Right cardiac atrium (tissue), 5 donors: ENCODE results near the gene PRR29. TPM values are rescaled to one million over a fixed set of nuclear protein-coding genes. Genes with fewer than 3 reads are reported as not detected.

Experiments used
- ATAC-seq, 2 donors: fragments of 200-7000 bp; cut with Tn5 transposase; one replicate each; pipeline versions ENCODE4 v1.8.0 to v1.9.1; 2020; ENCODE audit warnings: moderate library complexity in 2 of 2, mild to moderate bottlenecking in 1 of 2
- DNase-seq, 3 donors: peaks; one replicate each; pipeline ENCODE4 v3.0.0-alpha.2; 2020
- H3K27ac ChIP-seq: one replicate; pipeline ENCODE4 v1.5.1; 2013; ENCODE audit warnings: mild to moderate bottlenecking, low read length, control low read depth, moderate library complexity
- H3K27me3 ChIP-seq: one replicate; pipeline ENCODE4 v1.6.1; 2013; ENCODE audit not compliant: control insufficient read depth, insufficient read depth
- H3K4me1 ChIP-seq: one replicate; pipeline ENCODE4 v1.6.1; 2013; ENCODE audit warnings: low read length; ENCODE audit not compliant: control insufficient read depth, insufficient read depth
- H3K4me3 ChIP-seq: one replicate; pipeline ENCODE4 v1.5.1; 2013; ENCODE audit warnings: low read length, control low read depth
- H3K9me3 ChIP-seq: one replicate; pipeline ENCODE4 v1.6.1; 2013; ENCODE audit warnings: low read length; ENCODE audit not compliant: control insufficient read depth
- WGBS: extraction: QIAGEN DNeasy Blood & Tissue Kit; methylation state at CpG from one replicate; pipeline ENCODE4 v1.1.7; 2013; 5-methylcytosine and 5-hydroxymethylcytosine counted together
- intact Hi-C, 4 donors: fragments of 100-400 bp; cut with DNase I; formaldehyde crosslinking; loops; one replicate each; pipeline versions ENCODE4 v1.11.0 to v1.14.0; 2022 to 2023
- polyA plus RNA-seq: library from polyadenylated mRNA; stranded (reverse); fragments of 200-250 nt; gene quantifications from one replicate; pipeline ENCODE4 v1.2.3, GENCODE V29; 2013
- total RNA-seq, 4 donors: library from RNA; stranded (reverse); fragmentation: NEBNext Ultra II Directional; extraction: Animal tissue kit (Norgen Biotek cat#: 25700); gene quantifications; one replicate each; pipeline ENCODE4 v1.2.1, GENCODE V29; 2021
- donor health status: healthy with polysubstance abuse.
- donor health status: DM: no; HTN: yes; CAD: no.
- donor health status: DM: no; HTN: no; CAD: no.
- donor health status: DM: no; HTN: yes; CAD: no; lungs with severe emphysema.
- donor health status: DM: yes; HTN: yes; CAD: no.

PRR29 gene
- total and polyA plus RNA-seq, 5 donors = 0.11 to 0.45 (median 0.20) TPM; not detected in 1

DNA sequence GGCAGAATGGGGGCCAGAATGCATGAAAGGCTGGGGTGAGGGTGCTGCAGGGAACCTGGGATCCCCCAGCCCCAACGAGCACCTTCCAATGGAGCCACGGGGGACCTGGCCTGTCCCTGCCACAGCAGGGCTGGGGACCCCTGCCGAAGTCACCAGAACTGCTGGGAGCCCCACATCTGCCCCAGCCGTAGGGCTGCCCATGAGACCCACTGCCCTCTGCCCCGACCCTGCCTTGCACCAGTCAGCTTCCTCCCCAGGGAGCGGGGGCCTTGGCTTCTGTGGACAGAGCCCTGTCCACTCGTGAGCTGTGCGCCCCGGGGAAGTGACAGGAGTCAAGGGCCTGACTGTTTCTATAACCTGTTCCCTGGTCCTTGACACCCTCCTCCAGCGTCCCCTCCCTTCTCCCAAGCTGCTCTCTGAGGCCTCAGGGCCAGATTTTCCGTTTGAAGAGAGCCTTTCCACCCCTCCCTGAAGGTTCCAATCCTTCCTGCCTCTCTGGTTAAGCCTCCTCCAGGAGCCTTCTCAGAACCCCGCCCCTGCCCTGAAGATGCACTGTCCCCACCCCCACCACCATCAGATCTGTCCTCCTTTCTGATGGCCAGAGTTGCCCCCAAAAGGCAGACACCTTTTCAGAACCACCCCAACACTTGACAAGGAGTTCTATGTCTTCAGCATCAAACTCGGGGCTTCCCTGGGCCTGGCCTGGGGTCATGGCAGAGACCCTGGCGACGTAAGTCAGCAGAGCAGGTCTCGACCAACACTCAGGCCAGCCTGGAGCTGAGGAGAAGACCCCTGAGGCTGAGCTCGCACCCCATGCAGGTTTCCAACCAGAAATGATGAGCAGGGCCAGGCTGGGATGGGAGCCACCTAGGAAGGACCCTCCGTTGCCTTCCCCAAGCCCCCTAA is 10.7 kb upstream of the PRR29 start:
- intact Hi-C loops = loop anchor here in 1 of 4 donors (5.0 kb wide), 1 partner anchor 40 kb away; no protein-coding TSS in a partner anchor
- peak in 1 of 2 donors; percentile 13 for ATAC-seq
- Histone ChIP-seq H3K4me1 (peaks cover 3% of the 10 kb centered on the region), H3K4me3 (no peak overlapping the region), H3K27me3 (no peaks in the 10 kb centered on the region), H3K27ac (no peak overlapping the region), H3K9me3 (no peaks in the 10 kb centered on the region)
- DNase-seq = peak in 1 of 3 donors; percentile 70
- 74% methylated on average over 18 of the region's 18 CpGs for whole genome bisulfite sequencing

DNA sequence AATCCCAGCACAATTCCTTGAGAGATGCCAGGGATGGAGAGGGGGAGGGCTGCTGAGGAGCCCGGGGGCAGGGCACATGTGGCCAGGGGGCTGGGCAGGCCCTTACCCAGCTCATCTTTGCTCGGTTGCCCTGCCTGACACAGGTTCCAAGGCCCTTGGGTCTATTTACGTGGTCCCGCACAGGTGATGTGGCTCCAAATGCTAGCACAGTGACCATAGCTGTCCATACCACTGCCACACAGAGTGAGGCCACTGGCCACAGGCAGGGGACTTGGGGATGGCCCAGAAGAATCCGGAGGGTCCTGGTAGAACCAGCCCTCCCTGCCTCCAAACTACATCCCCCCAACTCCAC is 10.0 kb upstream of the PRR29 start:
- H3K4me3 ChIP-seq = no peak overlapping the region
- no peak for DNase-seq

DNA sequence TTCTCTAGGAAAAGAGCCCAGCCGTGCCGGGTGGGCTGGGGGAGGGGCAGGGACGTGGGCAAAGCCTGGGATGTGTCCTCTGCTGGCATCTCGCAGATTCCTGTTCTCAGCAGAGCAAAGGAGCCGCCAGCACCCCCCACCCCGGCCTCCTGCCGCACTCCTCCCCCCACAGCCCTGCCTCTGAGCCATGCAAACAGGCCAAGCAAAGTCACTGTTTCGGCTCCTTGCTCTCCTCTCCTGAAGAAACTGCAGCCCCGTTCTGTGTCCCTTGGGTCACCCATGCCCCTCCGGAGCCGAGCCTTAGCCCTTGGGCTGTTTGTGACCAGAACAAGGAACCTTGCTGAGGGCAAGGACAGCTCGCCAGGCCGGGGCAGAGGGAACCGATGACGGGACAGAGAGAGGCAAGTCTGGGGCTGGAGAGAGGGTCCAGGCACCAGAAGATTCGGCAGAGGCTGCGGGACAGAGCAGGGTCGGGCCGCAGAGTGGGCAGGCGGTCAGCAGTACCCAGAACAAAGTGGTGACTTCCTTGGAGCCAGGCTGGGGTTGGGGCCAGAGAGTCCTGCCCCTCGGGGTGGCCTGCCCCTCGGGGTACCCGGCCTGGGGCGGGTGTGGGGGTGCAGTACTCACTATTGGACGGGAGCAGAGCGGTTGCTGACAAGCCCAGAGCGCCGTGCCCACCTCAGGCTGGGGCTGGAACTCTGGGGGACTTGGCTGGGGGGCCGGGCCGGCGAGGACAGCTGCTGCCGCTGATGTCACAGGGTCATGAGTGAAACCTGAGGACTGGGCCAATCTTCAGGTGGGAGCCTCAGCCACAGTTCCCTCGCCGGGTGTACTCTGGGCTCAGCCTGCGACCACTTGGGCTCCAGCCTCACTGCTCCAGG is 9.2 kb upstream of the PRR29 start:
- peak in 1 of 2 donors; percentile 8 for ATAC-seq
- Histone ChIP-seq H3K27me3 (no peaks in the 10 kb centered on the region), H3K9me3 (no peaks in the 10 kb centered on the region), H3K4me1 (peaks cover 3% of the 10 kb centered on the region), H3K4me3 (no peak overlapping the region), H3K27ac (no peak overlapping the region)
- peak in 2 of 3 donors; percentile 69 to 74 for DNase-seq
- intact Hi-C loops = loop anchor here in 1 of 4 donors (5.0 kb wide), 1 partner anchor 42 kb away; no protein-coding TSS in a partner anchor
- WGBS = 49% methylated on average over 35 of the region's 35 CpGs

More for the DNA sequence above, 10.0 kb upstream of the PRR29 start:
- 96% methylated on average over 5 of the region's 5 CpGs for WGBS
- Histone ChIP-seq H3K9me3 (no peaks in the 10 kb centered on the region), H3K27me3 (no peaks in the 10 kb centered on the region), H3K27ac (no peak overlapping the region), H3K4me1 (peaks cover 3% of the 10 kb centered on the region)
- intact Hi-C loops = loop anchor here in 1 of 4 donors (5.0 kb wide), 1 partner anchor 41 kb away; no protein-coding TSS in a partner anchor
- no peak for ATAC-seq

DNA sequence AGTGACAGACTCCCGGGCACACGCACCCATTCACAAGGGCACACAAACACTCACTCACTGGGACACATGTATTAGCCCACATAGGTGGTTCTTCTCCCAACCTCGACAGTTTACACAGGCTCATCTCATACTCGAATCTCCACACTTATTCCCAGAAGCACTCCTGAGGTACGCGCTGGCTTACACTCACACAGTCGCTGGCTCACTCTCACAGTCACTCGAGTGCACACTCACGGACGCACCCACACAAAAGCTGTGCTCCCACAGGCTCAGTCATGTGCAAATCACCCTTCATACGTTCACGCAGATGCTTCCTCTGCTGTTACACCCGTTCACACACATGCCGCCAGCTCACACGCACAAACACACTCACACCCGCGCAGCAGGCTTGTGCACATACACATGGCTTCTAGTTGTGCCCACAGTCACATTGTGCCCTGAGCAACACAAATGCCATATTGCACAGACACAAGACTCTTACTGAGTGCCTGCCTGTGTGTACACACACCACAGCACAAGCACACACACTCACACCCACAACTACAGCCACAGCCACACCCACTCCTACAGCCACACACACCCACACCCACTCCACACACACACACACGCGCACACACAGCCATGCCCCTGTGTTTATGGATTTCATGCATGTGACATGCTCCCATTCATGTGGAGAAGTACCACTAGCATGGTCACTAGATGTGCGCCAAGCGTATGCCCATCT is 8.4 kb upstream of the PRR29 start:
- no peak overlapping the region for H3K4me3 ChIP-seq
- intact Hi-C loops = loop anchor here (2.0 to 10.0 kb wide), 4 partner anchors 42 to 75 kb away; partner anchors contain the start of genes GH1 (in 4 of the 4) and CSHL1 (in 1 of the 4)
- DNase-seq (no peak), ATAC-seq (no peak)
- peaks cover 3% of the 10 kb centered on the region for H3K4me1 ChIP-seq
- H3K9me3 ChIP-seq = no peaks in the 10 kb centered on the region
- no peak overlapping the region for H3K27ac ChIP-seq
- no peaks in the 10 kb centered on the region for H3K27me3 ChIP-seq
- 86% methylated on average over 21 of the region's 21 CpGs for WGBS

DNA sequence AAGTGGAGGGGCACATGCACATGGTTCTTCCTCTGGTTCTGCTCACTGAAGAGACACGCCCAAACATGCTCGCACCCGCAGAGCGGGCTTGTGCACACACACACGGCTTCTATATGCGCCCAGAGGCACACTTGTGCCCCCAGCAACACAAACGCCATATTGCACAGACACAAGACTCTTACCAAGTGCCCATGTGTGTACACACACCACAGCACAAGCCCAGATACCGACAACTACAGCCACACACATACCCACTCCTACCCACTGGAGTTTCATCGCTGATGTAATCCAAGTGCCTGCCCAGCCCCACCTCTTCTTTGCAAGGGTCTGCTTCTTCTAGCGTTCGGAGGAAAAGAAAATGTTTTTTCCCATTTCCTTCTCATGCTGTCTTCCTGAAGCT is 6.5 kb upstream of the PRR29 start:
- Histone ChIP-seq H3K27ac (no peak overlapping the region), H3K27me3 (no peaks in the 10 kb centered on the region), H3K4me3 (no peak overlapping the region), H3K9me3 (no peaks in the 10 kb centered on the region), H3K4me1 (no peaks in the 10 kb centered on the region)
- no peak for DNase-seq
- WGBS = 84% methylated on average over 11 of the region's 11 CpGs
- ATAC-seq = no peak
- intact Hi-C loops = loop anchor here (2.0 to 10.0 kb wide), 4 partner anchors 44 to 77 kb away; partner anchors contain the start of genes GH1 (in 4 of the 4) and CSHL1 (in 1 of the 4)

DNA sequence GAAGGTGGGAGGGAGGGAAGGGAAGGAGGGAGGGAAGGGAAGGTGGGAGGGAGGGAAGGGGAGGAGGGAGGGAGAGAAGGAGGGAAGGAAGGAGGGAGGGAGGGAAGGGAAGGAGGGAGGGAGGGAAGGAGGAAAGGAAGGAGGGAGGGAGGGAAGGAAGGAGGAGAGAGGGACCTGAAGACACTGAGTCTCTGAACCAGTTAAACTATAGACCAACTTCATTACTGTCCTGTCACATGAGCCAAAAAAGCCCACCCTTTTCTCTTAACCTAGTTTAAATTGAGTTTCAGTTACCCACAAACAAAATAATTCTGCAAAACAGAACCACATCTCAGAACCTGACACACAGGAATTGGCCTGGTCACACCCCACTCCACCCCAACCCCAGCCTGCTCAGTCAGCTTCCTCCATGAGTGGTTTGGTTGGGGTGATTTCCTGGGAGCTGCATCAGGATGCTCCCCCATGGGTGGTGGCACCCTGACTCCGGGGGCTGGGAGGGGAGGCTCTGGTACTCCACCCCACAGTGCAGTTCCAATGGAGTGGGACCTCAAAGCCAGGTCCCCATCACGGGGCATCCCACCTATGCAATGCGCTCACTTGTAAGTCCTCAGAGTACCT is 4.7 kb upstream of the PRR29 start:
- no peak for DNase-seq
- intact Hi-C loops = loop anchor here in 3 of 4 donors (5.0 to 10.0 kb wide), 3 partner anchors 46 to 79 kb away; partner anchors contain the start of genes GH1 (in 2 of the 3) and CSHL1 (in 1 of the 3)
- H3K27me3 ChIP-seq = no peaks in the 10 kb centered on the region

DNA sequence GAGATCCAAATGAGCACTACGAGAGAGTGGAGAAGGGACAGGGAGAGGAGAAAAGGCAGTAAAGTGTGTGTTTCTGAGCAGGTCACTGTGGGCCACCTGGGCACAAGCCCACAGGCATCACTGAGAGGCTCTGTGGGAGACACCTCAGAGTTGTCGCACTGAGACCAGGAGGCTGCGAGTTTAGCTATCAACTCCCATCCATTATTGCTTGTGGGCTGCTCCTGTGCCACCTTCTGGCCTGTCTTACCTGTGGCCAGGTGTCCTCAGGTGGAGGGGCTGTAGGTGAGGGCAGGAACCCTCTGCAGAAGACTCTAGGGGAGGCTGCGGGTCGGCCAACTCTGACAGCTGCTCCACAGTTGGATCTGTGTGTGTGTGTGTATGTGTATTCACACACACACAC is 2.5 kb upstream of the PRR29 start:
- DNase-seq (no peak), ATAC-seq (no peak)
- Histone ChIP-seq H3K9me3 (no peaks in the 10 kb centered on the region), H3K4me3 (no peak overlapping the region), H3K27ac (no peak overlapping the region), H3K4me1 (peaks cover 5% of the 10 kb centered on the region), H3K27me3 (no peaks in the 10 kb centered on the region)
- WGBS = 90% methylated on average over 5 of the region's 5 CpGs
- intact Hi-C loops = loop anchor here in 1 of 4 donors (10.0 kb wide), 1 partner anchor 81 kb away; the partner anchor contains the start of genes CSHL1 and GH1

More for the DNA sequence above, 4.7 kb upstream of the PRR29 start:
- WGBS = 85% methylated on average over 3 of the region's 3 CpGs
- H3K9me3 ChIP-seq = no peaks in the 10 kb centered on the region
- peaks cover 5% of the 10 kb centered on the region for H3K4me1 ChIP-seq
- no peak overlapping the region for H3K27ac ChIP-seq
- no peak overlapping the region for H3K4me3 ChIP-seq
- ATAC-seq = no peak

DNA sequence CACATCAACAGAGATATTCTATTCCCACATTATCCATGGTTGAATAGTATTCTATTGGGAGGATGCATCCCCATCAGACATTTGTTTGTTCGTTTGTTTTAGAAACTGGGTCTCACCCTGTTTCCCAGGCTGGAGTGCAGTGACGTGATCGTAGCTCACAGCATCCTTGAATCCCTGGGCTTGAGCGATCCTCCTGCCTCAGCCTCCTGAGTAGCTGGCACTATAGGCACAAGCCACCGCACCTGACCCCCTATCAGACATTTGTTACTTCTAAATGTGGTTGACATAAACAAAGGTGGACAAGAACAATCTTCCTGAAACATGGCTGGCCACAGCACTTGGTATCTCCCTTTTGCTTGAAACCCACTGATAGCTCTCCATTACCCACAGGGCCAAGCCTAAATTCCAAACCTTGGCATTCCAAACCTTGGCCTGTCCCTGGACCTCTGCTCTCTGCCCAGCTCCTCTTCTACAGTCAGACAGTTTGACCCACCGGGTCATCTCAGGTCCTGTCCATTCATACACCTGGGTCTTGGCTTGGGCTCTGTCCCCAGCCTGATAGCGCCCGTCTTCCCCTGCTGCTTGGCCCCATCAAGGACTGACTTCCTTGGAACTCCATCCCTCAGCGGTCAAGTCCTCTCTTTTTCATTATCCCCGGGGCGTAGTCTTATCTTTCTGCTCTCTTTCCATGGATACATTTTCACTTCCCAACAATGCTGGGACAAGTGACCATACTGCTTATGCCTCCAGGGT is 1.5 kb upstream of the PRR29 start:
- H3K9me3 ChIP-seq = no peaks in the 10 kb centered on the region
- intact Hi-C loops = loop anchor here in 1 of 4 donors (10.0 kb wide), 1 partner anchor 82 kb away; the partner anchor contains the start of genes CSHL1 and GH1
- H3K27ac ChIP-seq = no peak overlapping the region
- WGBS = 91% methylated on average over 11 of the region's 11 CpGs
- H3K4me1 ChIP-seq = peaks cover 5% of the 10 kb centered on the region
- H3K27me3 ChIP-seq = no peaks in the 10 kb centered on the region
- DNase-seq (no peak), ATAC-seq (no peak)
- no peak overlapping the region for H3K4me3 ChIP-seq

DNA sequence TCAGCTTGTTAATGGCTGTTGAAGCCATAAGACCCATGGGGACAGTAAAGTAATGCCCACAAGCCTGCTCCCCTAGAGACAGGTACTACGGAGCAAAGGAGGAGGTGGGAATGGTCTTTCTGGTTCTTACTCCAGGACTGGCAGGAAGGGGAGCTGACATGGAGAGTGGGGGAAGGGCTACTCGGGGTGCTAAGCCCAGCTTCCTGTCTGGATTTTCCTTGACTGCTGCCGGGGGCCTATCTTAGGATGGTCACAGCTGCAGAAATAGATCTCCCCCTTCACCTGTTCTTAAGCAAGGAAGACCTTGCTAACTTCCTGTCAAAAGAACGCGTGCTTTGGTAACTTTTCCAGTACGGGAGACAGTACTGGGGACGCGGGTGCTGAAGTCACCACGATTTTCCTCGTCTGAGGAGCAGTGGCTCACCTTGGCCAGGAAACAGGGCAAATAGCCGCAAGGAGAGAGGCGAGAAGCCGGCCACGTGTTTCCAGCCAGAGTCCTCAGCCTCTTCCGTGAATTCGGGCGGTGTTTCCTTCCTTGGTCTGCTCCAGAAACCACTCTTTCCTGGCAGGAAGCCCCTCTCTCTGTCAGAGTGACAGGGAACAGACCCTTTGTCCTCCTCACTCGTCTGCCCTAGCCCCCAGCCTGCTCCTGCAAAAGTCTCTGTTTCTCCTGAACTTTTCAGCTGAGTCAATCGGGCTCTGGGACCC is 656 bp upstream of the PRR29 start:
- DNase-seq (no peak), ATAC-seq (peak in 1 of 2 donors; percentile 7)
- Histone ChIP-seq H3K4me1 (peaks cover 5% of the 10 kb centered on the region), H3K27me3 (no peaks in the 10 kb centered on the region), H3K27ac (no peak overlapping the region), H3K9me3 (no peaks in the 10 kb centered on the region), H3K4me3 (peak overlapping the region; percentile 46)
- 16% methylated on average over 19 of the region's 19 CpGs for WGBS
- intact Hi-C loops = loop anchor here in 1 of 4 donors (10.0 kb wide), 1 partner anchor 83 kb away; the partner anchor contains the start of genes CSHL1 and GH1
